Testis (tissue), 3 donors: ENCODE measurements around the gene AGK. TPM values are rescaled to one million over a fixed set of nuclear protein-coding genes. Genes with fewer than 3 reads are reported as not detected.

Experiments used
- DNase-seq: peaks from one replicate; pipeline ENCODE4 v3.0.0-alpha.2; 2019
- H3K27ac ChIP-seq, 2 donors: fragments of 200-600 bp; sonication (generic); one replicate each; pipeline ENCODE4 v1.5.1; 2019
- H3K27me3 ChIP-seq: fragments of 200-600 bp; sonication (generic); one replicate; pipeline ENCODE4 v1.5.1; 2019
- H3K36me3 ChIP-seq: fragments of 200-600 bp; sonication (generic); one replicate; pipeline ENCODE4 v1.5.1; 2017; ENCODE audit warnings: low read depth; ENCODE audit errors: missing control alignments
- H3K4me1 ChIP-seq: fragments of 200-600 bp; sonication (generic); one replicate; pipeline ENCODE4 v1.5.1; 2019
- H3K4me3 ChIP-seq, 2 donors: fragments of 200-600 bp; sonication (generic); one replicate each; pipeline ENCODE4 v1.5.1; 2017 to 2019
- H3K9me3 ChIP-seq: fragments of 200-600 bp; sonication (generic); one replicate; pipeline ENCODE4 v1.5.1; 2017
- CTCF ChIP-seq, 3 experiments: fragments of 450-650 bp in 2 of 3; fragments of 200-600 bp in 1 of 3; sonication (generic) in 1 of 3; IDR thresholded peaks; one replicate each; pipeline ENCODE4 v1.5.1; 2016 to 2019; ENCODE audit warnings: antibody characterized with exemption in 3 of 3, mild to moderate bottlenecking in 2 of 3, moderate library complexity in 1 of 3
- POLR2A ChIP-seq: fragments of 450-650 bp; IDR thresholded peaks from one replicate; pipeline ENCODE4 v1.6.1; 2017; ENCODE audit warnings: antibody characterized with exemption, mild to moderate bottlenecking, moderate library complexity
- WGBS, 2 donors: methylation state at CpG; one replicate each; pipeline ENCODE4 v1.1.5; 2018; 5-methylcytosine and 5-hydroxymethylcytosine counted together
- intact Hi-C: fragments of 100-400 bp; cut with DNase I; formaldehyde crosslinking; loops from one replicate; pipeline ENCODE4 v1.15.1; 2023; ENCODE audit warnings: low total_unique reads
- polyA plus RNA-seq: library from polyadenylated mRNA; stranded (reverse); fragments of 350-450 nt; fragmentation: Illumina TruSeq; extraction: RNeasy Lipid Tissue Mini Kit (QIAGEN cat#74804); gene quantifications from one replicate; pipeline ENCODE4 v1.2.3, GENCODE V29; 2014; ENCODE audit warnings: low read depth, low replicate concordance; ENCODE audit not compliant: insufficient read depth
- total RNA-seq, 2 donors: library from RNA; depleted of rRNA; stranded (reverse); fragments of >200 nt; gene quantifications; one replicate each; pipeline ENCODE4 v1.2.3, GENCODE V29; 2016

AGK gene
- total and polyA plus RNA-seq, 3 donors from 2014 or later, result 14.9 to 32.4 (median 25.1) TPM

GRCh38 chr7:141559961-141560360 lies 8.8 kb downstream of the AGK start:
- no peak overlapping the region for H3K27ac ChIP-seq
- intact Hi-C loops, result no loop called here
- TF ChIP-seq CTCF (IDR thresholded peaks at IDR 0.05), result no peak
- TF ChIP-seq POLR2A, result no peak
- H3K4me3 ChIP-seq, result no peak overlapping the region
- H3K4me1 ChIP-seq, result peaks cover 4% of the 10 kb centered on the region
- DNase-seq, result no peak
- H3K36me3 ChIP-seq, result no peaks in the 10 kb centered on the region
- no peaks in the 10 kb centered on the region for H3K27me3 ChIP-seq
- H3K9me3 ChIP-seq, result no peaks in the 10 kb centered on the region
- WGBS, 2 donors, result 86 to 91% methylated on average over 1 of the region's 1 CpG

- H3K4me1 ChIP-seq, result peaks cover 4% of the 10 kb centered on the region
- H3K36me3 ChIP-seq, result no peaks in the 10 kb centered on the region
- WGBS, 2 donors, result 86 to 95% methylated on average over 5 of the region's 5 CpGs
- TF ChIP-seq POLR2A (no peak), CTCF (IDR thresholded peaks at IDR 0.05) (no peak)
- DNase-seq, result no peak
- no peaks in the 10 kb centered on the region for H3K27me3 ChIP-seq
- H3K27ac ChIP-seq, result no peak overlapping the region
- H3K9me3 ChIP-seq, result no peaks in the 10 kb centered on the region
- intact Hi-C loops, result no loop called here
- no peak overlapping the region for H3K4me3 ChIP-seq
These were observed 10.8 kb downstream of the AGK start for GRCh38 chr7:141562036-141562435.

- H3K4me3 ChIP-seq, result no peak overlapping the region
- H3K36me3 ChIP-seq, result no peaks in the 10 kb centered on the region
- WGBS, 2 donors, result 66 to 74% methylated on average over 5 of the region's 5 CpGs
- peaks cover 4% of the 10 kb centered on the region for H3K4me1 ChIP-seq
- TF ChIP-seq CTCF (IDR thresholded peaks at IDR 0.05) (no peak), POLR2A (no peak)
- no peaks in the 10 kb centered on the region for H3K27me3 ChIP-seq
- intact Hi-C loops, result no loop called here
- no peak overlapping the region for H3K27ac ChIP-seq
- peak; percentile 18 for DNase-seq
- no peaks in the 10 kb centered on the region for H3K9me3 ChIP-seq
These were observed 11.3 kb downstream of the AGK start for GRCh38 chr7:141562543-141562942.

GRCh38 chr7:141562972-141563371 lies 11.8 kb downstream of the AGK start:
- H3K36me3 ChIP-seq, result no peaks in the 10 kb centered on the region
- intact Hi-C loops, result no loop called here
- no peak for DNase-seq
- H3K9me3 ChIP-seq, result no peaks in the 10 kb centered on the region
- peaks cover 4% of the 10 kb centered on the region for H3K4me1 ChIP-seq
- H3K27me3 ChIP-seq, result no peaks in the 10 kb centered on the region
- H3K4me3 ChIP-seq, result no peak overlapping the region
- H3K27ac ChIP-seq, result no peak overlapping the region
- TF ChIP-seq CTCF (IDR thresholded peaks at IDR 0.05) (no peak), POLR2A (no peak)
- 38 to 50% methylated on average over 2 of the region's 2 CpGs for WGBS, 2 donors

GRCh38 chr7:141563956-141564623 lies 12.9 kb downstream of the AGK start:
- intact Hi-C loops, result no loop called here
- Histone ChIP-seq H3K36me3 (no peaks in the 10 kb centered on the region), H3K27ac (no peak overlapping the region), H3K27me3 (no peaks in the 10 kb centered on the region), H3K9me3 (no peaks in the 10 kb centered on the region), H3K4me1 (peaks cover 4% of the 10 kb centered on the region), H3K4me3 (no peak overlapping the region)
- TF ChIP-seq CTCF (IDR thresholded peaks at IDR 0.05), result no peak
- DNase-seq, result no peak
- WGBS, 2 donors, result 95 to 96% methylated on average over 2 of the region's 2 CpGs
